Activated T-cell treated with anti-CD3 and anti-CD28 coated beads for 24 hours (primary cell): ENCODE results near the gene SLIT3.

Experiments
- DNase-seq: peaks from one replicate; pipeline ENCODE4 v3.0.0-alpha.2; 2020; ENCODE audit warnings: low read depth

SLIT3 gene

DNA sequence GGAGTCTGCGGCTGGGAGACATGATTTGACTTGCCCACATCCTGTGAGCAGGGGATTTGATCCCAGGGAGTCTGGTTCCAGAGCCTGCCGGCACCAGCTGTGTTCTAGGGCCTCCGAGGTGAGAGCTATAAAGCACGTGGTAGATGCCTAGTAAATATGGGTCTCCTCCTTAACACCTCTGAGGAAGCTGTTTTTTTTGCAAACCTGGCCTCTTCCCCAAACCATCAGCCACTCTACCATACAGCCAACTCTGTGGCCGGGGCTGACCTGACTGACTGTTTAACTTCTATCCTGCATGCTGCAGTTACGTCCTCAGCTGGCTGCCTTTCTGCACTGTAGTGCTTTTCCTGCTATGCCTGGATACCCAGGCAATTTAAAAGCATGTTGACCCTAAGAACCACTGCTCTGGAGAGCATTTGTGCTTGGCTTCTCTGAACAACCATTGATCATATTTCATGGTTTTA lies 220.5 kb downstream of the SLIT3 start:
- no peak for DNase-seq

DNA sequence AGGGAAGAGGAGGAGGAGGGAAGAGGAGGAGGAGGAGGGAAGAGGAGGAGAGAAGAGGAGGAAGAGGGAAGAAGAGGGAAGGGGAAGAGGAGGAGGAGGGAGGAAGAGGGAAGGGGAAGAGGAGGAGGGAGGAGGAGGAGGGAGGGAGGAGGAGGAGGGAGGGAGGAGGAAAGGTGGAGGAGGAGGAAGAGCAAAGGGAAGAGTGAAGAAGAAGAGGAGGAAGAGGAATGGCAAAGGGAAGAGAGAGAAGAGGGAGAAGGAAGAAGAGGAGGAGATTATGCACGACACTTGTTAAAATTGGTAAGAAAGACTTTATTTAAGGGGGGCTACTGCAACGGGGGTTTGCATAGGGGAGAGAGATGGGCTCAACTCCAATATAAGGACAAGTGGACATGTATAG lies 221.2 kb downstream of the SLIT3 start:
- DNase-seq, result no peak

DNA sequence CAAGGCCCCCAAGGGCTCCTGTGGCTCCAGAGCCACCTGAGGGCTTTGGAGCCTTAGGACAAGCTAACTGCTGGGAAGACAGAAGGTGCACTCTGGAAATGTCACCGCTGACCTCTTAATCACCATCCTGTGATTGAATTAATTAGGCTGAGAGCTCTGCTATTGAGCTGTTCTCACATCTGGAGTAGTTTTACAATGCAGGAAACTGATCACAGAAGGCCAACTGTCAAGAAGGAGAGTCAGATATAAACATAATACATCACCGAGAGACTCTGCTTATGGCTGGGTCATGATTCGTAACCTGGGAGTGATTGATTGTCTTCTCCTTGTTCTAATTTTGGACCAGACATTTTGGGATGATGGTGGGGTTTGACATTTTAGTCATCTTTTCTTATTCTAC lies 226.1 kb downstream of the SLIT3 start:
- DNase-seq, result no peak

DNA sequence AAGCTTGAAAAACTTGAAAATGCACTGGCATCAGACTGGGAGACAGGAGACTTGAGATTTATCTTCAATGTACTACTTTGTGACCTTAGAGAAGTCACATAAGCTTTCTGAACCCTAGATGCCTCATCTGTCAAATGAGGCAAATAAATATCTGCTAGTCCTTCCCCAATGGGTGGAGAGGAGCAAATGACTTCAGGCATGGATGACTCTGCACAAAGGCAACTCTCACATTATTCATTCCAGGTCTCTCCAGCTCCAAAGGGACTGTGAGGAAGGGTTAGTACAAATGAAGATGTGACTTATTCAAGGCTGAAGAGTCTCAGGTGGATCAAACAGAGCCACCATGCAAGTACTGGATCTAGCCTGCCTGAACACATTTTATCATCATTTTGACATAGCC lies 228.7 kb downstream of the SLIT3 start:
- DNase-seq, result no peak

DNA sequence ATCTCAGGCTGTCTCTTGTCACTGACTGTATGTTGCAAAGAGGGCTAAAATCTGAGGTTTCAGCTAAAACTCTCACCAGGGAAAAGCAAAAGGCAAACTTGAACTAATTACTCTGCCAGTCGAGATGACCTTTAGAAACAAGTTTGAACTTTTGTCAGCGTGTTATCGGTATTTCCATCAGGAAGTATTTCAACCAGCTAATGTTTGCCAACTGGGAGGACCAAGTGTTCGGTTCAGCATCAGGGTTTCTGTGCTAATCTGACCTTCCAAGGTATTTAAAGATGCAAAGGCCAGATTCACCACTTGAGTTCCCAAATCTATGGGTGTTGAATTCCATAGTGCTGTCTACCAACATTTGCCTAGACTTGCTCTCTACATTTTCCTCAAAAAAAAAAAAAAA lies 230.5 kb downstream of the SLIT3 start:
- no peak for DNase-seq

DNA sequence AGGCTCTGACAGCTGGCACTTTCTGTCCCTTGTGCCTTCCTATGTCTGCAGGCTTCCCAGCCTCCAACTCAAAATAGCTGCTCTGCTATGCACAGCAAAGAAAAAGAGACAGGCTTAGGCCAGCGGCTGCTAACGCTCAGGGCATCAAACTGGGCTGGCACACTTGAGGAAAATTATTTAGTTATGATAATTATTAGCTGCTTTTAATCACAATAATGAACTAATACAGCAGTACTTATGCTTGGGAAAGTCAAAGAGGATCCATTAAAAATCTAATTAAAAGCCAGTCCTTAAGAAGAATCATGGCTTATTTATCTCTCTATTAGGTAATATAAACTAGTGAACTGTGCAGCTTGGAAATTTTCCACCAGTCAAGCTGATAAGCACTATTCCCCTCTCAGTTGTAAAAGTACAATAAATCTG lies 233.2 kb downstream of the SLIT3 start:
- DNase-seq, result no peak

DNA sequence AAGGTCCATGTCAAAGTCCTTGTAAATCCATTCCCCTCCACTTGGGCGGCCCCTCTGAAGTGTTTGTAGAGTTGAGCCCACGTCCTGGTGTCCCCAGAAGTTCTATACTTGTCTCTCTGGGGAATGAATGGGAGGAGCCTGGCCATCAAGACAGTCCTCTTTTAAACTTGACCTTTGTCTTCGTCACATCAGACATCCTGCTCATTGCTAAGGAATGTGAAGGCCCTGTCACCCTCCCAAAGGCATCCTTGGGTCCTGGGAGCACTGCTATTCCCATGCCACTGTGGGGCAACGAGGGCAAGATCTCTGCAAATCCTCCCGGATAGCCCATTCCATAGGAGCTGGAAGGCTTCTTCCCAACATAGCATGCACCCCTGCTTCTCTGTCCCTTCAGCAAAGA lies 235.5 kb downstream of the SLIT3 start:
- no peak for DNase-seq

DNA sequence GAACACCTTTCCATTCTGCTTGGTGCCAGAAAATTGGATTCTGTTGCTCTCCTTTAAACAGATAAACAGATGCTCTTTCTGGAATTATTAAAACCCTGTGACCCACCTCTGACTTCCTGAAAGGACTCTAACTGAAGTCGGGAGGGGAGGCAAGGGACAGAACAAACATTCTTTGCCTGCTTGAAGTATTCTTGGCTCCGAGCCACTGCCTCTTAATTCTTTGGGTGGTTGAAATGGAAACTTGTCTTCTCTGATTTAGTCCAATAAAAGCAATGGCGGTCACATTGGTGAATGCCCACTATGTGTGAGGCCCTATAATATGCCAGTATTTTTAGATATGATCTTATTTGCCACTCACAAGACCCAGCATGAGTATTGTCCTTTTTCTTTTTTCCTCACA lies 236.8 kb downstream of the SLIT3 start:
- no peak for DNase-seq

DNA sequence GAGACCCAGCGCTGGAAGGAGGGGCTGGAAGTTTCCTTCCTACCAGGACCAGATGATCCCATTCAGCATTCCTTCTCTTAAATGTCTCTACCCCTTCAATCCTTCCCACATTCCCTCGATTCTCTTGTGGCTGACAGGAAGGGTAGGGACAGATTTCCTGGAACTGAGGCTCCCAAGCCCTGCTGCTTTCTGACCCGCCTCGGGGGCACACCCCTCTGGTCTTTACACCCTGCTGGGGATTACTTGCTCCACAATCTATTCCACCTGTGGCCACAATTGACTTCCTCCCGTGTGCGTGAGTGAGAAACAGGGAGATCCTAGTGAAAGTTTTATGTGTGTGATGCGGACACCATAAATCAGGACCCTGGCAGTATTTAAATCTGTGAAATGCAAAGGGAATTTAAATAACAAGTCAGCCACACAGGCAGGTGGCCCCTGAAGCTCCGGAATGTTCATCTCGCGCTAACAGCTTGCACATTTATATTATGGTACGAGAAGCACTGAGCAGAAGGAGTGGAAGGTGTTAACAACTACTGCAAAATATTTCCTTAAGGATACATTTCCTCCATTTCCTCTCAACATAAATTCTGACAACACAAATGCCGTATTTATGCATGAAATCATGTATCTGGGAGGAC lies 237.5 kb downstream of the SLIT3 start:
- DNase-seq, result no peak

DNA sequence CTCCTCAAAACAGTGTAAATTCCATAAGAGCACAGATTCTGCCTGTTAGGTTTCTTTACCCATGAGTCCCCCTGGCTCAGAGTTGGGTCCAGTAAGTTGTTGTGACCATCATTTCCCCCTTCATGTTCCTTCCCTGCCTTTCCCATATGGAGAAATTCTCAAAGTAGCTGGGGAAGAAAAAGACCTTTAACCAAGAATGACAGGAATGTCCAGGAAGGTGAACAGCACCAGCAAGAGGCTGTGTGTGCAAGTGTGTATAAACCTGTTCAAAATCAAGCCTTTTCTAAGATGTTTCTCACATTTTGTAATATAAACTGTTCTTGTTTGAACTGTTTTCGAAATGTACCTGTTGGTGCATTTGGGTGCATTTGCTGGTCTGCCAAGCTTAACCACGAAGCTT lies 238.2 kb downstream of the SLIT3 start:
- DNase-seq, result no peak

DNA sequence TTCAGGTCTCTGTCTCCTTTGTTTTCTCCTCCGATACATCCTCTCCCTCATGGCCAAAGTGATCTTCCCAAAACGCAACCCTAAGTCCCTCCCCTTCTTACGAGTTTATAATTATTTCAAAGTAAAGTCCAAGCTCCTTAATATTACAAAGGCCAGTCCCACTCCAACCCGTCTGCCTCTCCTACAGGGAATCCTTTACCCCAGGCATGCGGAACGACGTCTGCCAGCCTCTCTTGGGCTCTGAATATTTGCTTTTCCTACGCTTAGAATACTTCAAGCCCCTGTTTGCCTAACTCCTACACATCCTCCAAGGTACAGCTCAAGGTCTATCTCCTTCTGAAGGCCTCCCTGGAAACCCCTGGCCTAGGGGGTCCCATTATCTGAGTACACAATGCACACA lies 246.4 kb downstream of the SLIT3 start:
- DNase-seq, result no peak

DNA sequence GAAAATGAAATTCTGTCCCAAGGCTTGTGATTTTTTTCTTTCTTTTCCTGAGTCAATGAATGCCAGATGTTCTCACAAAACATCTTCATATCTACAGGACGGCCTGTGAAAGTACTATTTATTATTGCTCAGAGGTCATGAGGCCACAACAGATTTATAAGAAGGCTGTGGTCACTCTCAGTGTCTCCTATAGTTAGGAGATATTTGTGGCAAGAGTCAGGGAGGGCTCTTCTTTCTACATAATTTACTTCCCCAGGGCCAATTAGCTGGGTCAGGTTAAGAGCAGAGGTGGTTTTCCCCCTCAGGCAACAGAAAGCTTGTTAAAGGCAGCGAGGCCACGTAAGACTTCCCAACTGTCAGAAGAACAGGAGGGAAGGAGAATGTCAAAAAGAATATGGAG lies 248.7 kb downstream of the SLIT3 start:
- DNase-seq, result no peak

DNA sequence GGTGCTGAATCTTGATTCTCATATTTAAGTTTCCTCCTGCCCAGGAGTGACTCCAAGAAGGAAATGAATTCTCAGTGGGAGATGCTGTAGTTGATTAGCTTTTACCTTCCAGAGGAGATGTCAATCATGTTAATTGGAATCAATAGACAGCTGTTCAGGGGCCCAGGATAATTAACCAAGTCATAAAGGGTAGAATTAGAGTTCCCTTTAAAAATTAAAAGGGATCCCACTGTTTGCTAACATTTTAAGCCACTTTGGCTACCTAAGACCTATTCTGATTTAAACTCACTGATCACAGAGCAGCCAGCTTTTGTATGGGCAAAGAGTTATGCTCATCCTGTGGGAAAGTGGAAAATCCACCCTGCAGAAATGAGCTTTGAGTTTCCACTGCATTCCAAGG lies 249.6 kb downstream of the SLIT3 start:
- no peak for DNase-seq

DNA sequence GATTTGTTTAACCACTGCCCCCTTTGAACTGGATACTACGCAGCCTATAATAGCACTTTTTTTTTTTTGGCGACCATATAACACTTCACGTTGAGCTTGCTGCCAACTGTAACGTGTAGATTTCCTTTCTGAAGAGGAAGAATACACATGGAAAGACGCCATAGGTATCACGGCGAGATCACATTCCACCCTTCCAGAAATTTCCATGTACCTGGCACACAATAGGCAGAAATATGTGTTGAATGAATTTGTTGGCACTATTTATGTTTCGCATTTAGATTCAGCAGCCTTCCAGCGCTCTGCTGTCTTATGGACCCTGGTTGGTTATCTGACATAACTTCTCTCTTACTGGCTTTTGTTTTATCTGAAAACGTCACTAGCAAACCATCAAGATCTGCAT lies 250.3 kb downstream of the SLIT3 start:
- no peak for DNase-seq

DNA sequence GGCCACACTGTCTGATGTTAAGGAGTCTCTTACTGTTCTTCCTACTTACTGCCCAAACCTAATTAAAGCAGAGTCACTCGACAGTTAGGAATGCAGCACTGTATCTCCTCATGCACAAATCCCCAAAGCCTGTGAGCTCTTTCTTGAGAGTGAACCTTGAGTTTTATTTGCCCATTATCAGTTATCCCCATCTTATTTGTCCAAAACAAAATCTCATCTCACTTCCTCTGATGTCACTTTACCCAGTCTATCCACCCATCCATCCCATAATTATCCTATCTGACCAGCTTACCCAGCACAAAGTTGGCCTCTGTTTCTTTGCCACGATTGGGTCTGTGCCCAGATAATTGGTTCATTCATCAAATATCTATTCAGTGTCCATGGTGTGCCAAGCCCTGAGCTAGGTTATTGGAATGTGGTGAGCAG lies 250.8 kb downstream of the SLIT3 start:
- no peak for DNase-seq

DNA sequence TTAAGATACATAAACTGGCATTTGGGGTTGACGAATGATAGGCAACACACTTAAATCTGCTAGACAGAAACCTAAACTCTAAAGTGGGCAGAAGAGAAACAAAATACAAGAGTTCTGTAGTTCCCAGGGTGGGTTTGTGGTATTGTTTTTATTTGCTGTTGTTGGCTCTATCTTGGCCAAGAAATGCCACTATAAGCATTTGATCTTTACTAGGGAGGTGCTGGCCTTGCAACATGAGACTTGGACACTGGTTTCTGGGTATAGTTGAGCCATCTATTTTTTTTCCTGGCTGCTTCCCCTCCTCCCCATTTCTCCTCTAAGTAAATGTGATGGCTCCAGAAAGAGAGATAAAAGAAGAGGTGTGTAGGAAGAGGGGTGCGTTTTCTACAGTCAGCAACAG lies 251.2 kb downstream of the SLIT3 start:
- DNase-seq, result no peak

DNA sequence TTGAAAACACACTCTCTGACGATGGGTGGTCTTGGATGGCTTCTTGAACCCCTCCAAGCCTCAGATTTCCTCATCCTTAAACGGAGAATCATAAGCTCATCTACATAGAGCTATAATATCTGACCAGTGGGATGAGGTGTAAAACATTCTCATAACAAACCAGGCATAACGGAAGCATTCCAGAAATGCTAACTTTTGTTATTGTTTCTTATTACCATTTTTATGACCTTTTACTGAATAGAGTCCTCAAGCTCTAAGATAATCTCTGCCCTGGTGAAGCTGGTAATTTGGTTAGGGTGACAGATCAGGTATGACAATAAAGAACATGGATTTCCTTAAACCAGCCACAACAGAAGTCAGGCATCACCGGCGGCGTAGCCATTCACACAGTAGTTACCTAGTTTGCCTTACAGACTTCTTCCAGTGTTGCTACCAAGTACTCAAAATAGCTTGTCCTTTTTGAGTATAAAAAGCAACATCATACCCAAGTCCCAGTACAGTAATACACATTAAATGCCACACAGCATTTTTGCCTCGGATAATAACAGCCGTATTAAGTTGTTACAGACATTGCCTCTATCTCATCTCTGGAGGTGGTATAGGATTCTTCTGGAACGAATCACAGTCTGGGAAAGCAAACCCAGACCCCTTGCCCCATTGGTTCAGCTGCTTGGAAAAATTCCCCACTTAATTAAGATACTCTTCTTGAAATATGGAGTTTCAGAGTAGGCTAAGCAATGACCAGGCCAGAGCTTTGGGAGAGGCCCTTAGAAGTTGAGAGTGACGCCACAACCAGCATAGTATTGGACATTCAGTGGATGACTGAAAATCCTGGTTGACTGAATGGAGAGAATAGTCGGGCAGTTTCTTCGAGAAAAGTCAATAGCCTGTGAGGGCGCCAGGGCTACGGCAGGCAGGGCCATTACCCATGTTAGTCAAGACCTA lies 252.5 kb downstream of the SLIT3 start:
- DNase-seq, result no peak

DNA sequence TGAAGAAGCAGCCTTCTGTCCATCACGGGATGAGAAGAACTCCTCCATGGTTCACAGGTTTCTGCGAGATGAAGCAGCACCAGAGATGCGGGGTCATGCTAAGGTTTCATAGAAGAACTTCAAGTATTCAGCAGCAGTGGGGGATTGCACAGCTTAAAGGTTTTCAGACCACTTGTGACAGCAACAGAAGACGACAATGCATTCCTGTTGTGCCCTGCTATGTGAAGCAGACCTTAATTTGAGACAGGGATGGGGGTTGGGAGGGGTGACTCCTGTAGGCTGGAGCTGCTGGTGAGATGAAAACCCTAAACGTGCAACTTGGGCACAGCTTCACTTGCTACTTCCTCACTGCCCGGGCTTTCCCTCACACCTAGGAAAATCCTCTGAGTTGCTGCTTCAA lies 256.0 kb downstream of the SLIT3 start:
- DNase-seq, result no peak

DNA sequence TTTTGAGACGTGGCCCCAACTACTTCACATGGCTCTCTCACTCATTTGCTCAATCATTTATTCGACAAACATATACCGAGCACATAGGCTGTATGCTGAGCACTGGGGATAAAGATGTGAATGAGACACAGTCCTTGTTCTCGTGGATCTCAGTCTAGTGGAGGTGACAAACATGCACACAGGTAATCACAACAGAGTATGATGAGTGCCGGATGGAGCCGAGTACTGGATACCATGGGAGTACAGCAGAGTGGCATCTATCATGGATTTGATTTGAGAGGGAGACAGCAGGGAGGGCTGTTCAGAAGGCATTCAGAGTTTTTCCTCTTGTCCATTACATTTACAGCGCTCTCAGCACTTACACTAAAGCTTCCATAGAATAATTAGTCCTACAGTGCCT lies 259.8 kb downstream of the SLIT3 start:
- DNase-seq, result no peak

DNA sequence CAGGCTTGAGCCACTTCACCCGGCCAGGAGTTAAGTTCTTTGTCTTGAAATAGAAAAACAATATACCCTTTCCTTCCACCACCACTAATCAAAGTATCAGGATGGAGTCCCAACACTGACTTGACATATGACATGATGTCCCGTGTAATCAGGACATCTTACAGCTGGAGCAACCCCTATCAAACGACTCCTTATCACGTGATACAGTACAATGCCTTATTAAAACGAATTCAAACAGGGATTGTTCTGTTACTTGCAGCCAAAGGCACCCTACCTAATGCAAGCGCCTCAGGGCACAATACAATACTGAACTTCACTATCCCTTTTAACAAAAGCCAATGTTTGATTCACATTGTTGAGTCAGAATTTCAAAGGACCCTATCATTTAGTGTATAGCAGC lies 261.3 kb downstream of the SLIT3 start:
- DNase-seq, result no peak

DNA sequence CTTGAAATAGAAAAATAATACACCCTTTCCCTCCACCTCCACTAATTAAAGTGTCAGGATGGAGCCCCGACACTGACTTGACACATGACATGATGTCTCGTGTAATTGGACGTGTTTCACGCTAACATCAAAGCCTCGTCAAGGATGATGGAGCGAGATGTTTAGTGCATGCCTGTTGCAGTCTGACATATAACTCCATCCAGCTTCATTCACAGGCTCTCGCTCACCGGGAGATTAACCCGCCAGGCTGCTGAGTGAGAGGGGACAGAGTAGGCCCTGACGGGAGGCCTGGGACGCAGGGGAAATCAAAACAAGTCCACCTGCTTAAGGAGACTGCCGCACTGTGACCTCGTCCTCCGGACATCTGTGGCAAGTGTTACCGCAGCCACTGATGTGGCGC lies 263.5 kb downstream of the SLIT3 start:
- DNase-seq, result no peak

DNA sequence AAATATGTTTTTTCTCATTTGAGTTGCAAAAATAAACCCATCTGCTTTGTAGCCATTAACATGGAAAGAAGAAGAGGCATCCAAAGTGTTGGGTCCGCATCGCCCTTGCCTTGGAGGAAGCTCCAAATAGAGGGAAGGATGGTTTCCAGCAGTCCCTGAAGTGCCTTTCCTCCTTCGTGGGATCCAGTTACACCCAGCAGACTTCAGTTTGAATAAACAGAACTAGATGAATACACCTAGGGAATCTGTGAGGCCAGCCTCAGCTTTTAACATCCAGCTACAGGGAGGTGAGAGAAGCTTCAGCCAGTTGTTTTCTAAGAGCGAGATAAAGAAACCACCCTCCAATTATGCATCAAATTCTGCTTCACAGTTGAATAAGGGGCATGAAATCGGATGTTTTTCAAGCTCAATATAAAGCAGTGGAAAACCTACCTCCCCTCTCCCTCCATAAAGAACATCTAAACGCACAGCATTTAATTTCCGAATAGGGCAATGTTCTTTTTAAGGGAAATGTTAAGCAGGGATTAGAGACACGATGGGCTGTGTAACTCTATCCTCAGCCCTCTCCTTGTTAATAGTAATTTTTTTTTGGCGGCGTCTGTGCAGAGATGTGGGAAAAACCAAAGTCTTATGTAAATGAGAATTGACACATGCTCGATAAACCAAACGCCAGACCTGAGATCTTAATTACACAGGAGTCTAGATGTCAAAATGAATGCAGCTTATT lies 264.7 kb downstream of the SLIT3 start:
- no peak for DNase-seq
